Endothelial cell of umbilical vein (primary cell): ENCODE measurements around the gene DCDC1. TPM values are rescaled to one million over a fixed set of nuclear protein-coding genes. Genes with fewer than 3 reads are reported as not detected.

Experiments used
- BruUV-seq: library from RNA; stranded (reverse); fragments of 400-500 nt; replicated peaks from 2 replicates; lab custom pipeline; 2021; lab: Mats Ljungman, UMichigan
- CTCF ChIA-PET: fragments of 300-600, 350-600 bp; sonication (Branson Sonifier 250); formaldehyde crosslinking; loops from one replicate; lab custom pipeline; 2021; ENCODE audit warnings: antibody characterized with exemption, inconsistent platforms; lab: Charles Lee
- POLR2A ChIA-PET: fragments of 300-600, 350-600 bp; sonication (Branson Sonifier 250); formaldehyde crosslinking; loops from one replicate; lab custom pipeline; 2021; ENCODE audit warnings: antibody characterized with exemption, inconsistent platforms; lab: Charles Lee
- DNase-seq: peaks from one replicate; pipeline ENCODE4 v3.0.0-alpha.2; 2011; ENCODE audit warnings: low read depth, low spot score
- FAIRE-seq: peaks from 2 replicates; lab custom pipeline; 2011; peaks lifted over from hg19 to GRCh38; lab: Jason Lieb, UNC
- H2AFZ ChIP-seq: 2 replicates; pipeline ENCODE4 v1.6.0; 2012; ENCODE audit warnings: low read depth, low read length, control low read depth, inconsistent platforms
- H3K27ac ChIP-seq: 2 replicates; pipeline ENCODE4 v1.5.1; 2011; ENCODE audit warnings: low read depth, mild to moderate bottlenecking, control low read depth, low read length, moderate library complexity; ENCODE audit not compliant: insufficient read depth
- H3K27me3 ChIP-seq, 2 experiments: 2 replicates each; pipeline versions ENCODE4 v1.6.0 to v1.6.1; 2011; ENCODE audit warnings: low read length in 2 of 2, mixed read lengths in 1 of 2; ENCODE audit not compliant: control insufficient read depth in 2 of 2, insufficient read depth in 2 of 2
- H3K36me3 ChIP-seq, 2 experiments: 2 replicates in 1 of 2; 3 replicates in 1 of 2; pipeline ENCODE4 v1.5.1; 2011; ENCODE audit warnings: low read length in 2 of 2, mild to moderate bottlenecking in 1 of 2, moderate library complexity in 1 of 2; ENCODE audit not compliant: control insufficient read depth in 2 of 2, insufficient read depth in 2 of 2; ENCODE audit errors: extremely low read depth in 1 of 2
- H3K4me1 ChIP-seq: 3 replicates; pipeline ENCODE4 v1.5.1; 2011; ENCODE audit warnings: mild to moderate bottlenecking, low read length; ENCODE audit not compliant: control insufficient read depth, insufficient read depth; ENCODE audit errors: extremely low read depth
- H3K4me2 ChIP-seq: 2 replicates; pipeline ENCODE4 v1.6.1; 2011; ENCODE audit warnings: low read length, control low read depth, mixed read lengths; ENCODE audit not compliant: insufficient read depth
- H3K4me3 ChIP-seq, 3 experiments: fragments of 200-600 bp in 1 of 3; sonication (generic), shearing (Covaris generic) in 1 of 3; replicated peaks in 1 of 3; 2 replicates each; pipeline ENCODE4 v1.5.1; 2011 to 2016; ENCODE audit warnings: control low read depth in 3 of 3, low read length in 3 of 3, mild to moderate bottlenecking in 2 of 3, inconsistent platforms in 1 of 3, low read depth in 1 of 3, moderate library complexity in 1 of 3; ENCODE audit not compliant: insufficient read depth in 1 of 3
- H3K79me2 ChIP-seq: 2 replicates; pipeline ENCODE4 v1.6.0; 2012; ENCODE audit warnings: low read length, inconsistent platforms; ENCODE audit not compliant: control insufficient read depth, insufficient read depth
- H3K9ac ChIP-seq: replicated peaks from 2 replicates; pipeline ENCODE3; 2011; ENCODE audit warnings: low read length, control low read depth; ENCODE audit not compliant: insufficient read depth; ENCODE audit errors: extremely low read depth
- H3K9me1 ChIP-seq: replicated peaks from 3 replicates; pipeline ENCODE4 v1.6.0; 2011; ENCODE audit warnings: mild to moderate bottlenecking, low read length; ENCODE audit not compliant: control insufficient read depth, insufficient read depth; ENCODE audit errors: extremely low read depth
- H3K9me3 ChIP-seq: replicated peaks from 2 replicates; pipeline ENCODE4 v1.5.1; 2012; ENCODE audit warnings: low read length, inconsistent platforms; ENCODE audit not compliant: control insufficient read depth, insufficient read depth
- H4K20me1 ChIP-seq: replicated peaks from 2 replicates; pipeline ENCODE3; 2011; ENCODE audit warnings: mild to moderate bottlenecking, low read length; ENCODE audit not compliant: control insufficient read depth, insufficient read depth; ENCODE audit errors: extremely low read depth
- EZH2 ChIP-seq: IDR thresholded peaks from 2 replicates; pipeline ENCODE4 v1.6.1; 2012; ENCODE audit warnings: borderline replicate concordance, low read depth, mild to moderate bottlenecking, moderate library complexity, low read length, inconsistent platforms; ENCODE audit not compliant: severe bottlenecking
- FOS ChIP-seq: IDR thresholded peaks from 2 replicates; pipeline ENCODE4 v1.6.1; 2011; ENCODE audit warnings: mild to moderate bottlenecking, low read length, moderate library complexity, borderline replicate concordance; ENCODE audit not compliant: insufficient read depth
- GATA2 ChIP-seq: IDR thresholded peaks from 2 replicates; pipeline ENCODE4 v1.7.0; 2011; ENCODE audit warnings: low read depth, mild to moderate bottlenecking, moderate library complexity, mixed read lengths, low read length; ENCODE audit not compliant: insufficient read length, insufficient read depth
- JUN ChIP-seq: IDR thresholded peaks from 2 replicates; pipeline ENCODE4 v1.6.1; 2011; ENCODE audit warnings: borderline replicate concordance, low read depth; ENCODE audit not compliant: insufficient read length, insufficient read depth
- MYC ChIP-seq: IDR thresholded peaks from one replicate; pipeline ENCODE4 v1.6.1; 2011; ENCODE audit warnings: mild to moderate bottlenecking, low read depth, low read length
- POLR2A ChIP-seq: IDR thresholded peaks from 2 replicates; pipeline ENCODE4 v1.6.1; 2012; ENCODE audit warnings: low read depth, mild to moderate bottlenecking, control low read depth, low read length
- POLR2AphosphoS5 ChIP-seq: IDR thresholded peaks from 2 replicates; pipeline ENCODE4 v1.6.1; 2012; ENCODE audit warnings: low read depth, mild to moderate bottlenecking, control low read depth, low read length, moderate library complexity; ENCODE audit not compliant: insufficient read depth
- dilution Hi-C: fragments of 300-500 bp; cut with MboI; formaldehyde crosslinking; loops from one replicate; pipeline ENCODE4 v1.15.0; 2019; ENCODE audit warnings: low sequenced_read_pairs; ENCODE audit not compliant: extremely low pct_ligation_motif_present
- intact Hi-C: fragments of 100-400 bp; cut with micrococcal nuclease; formaldehyde crosslinking; loops from one replicate; pipeline ENCODE4 v1.10.0; 2022
- polyA plus RNA-seq, 4 experiments: library from polyadenylated mRNA; depleted of rRNA in 3 of 4; stranded (reverse) in 3 of 4; unstranded in 1 of 4; fragments of >200 nt; gene quantifications; 2 replicates each; pipeline versions ENCODE4 v1.2.1 to v1.2.3, GENCODE V29; 2011 to 2012; ENCODE audit warnings: missing spikeins in 1 of 4
- total RNA-seq: library from RNA; stranded (reverse); gene quantifications from 2 replicates; pipeline ENCODE4 v1.2.3, GENCODE V29; 2021
- TF ChIP-seq, protein P1 (sequence below), 2 donors: IDR thresholded peaks; 1 replicate in 1 of 2; 2 replicates in 1 of 2; pipeline ENCODE4 v1.5.1; 2011; ENCODE audit warnings: low read length in 2 of 2, mild to moderate bottlenecking in 2 of 2, moderate library complexity in 2 of 2, control low read depth in 1 of 2, inconsistent platforms in 1 of 2, low read depth in 1 of 2; ENCODE audit not compliant: insufficient read depth in 1 of 2; ENCODE audit errors: extremely low read depth in 1 of 2
- TF ChIP-seq, protein P2 (sequence below): IDR thresholded peaks from 2 replicates; pipeline ENCODE4 v1.6.1; 2011; ENCODE audit not compliant: insufficient read depth, insufficient read length

Gene DCDC1
- total and polyA plus RNA-seq, 2 donors (not counting 3 experiments of a cell fraction or from before 2014, with no cell fraction given): 0.04 TPM; not detected in 1

DNA sequence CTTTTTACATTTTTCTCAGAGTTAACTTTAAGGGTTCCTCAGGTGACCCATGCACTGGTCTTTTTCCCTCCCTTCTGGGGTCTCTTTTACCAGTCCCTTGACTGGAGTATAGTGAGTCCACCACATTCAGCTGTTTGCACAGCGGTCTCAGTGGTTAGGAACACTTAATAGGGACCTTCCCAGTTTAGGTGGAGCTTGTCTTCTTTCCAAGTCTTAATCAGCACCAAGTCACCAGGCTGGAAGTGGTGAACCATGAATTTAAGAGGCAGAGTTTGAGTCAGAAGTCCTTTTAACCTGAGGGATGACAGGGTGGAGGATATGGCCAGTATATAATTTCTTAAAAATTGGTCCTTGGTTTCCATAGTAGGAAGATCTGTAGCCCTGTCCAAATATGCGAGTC lies 433.7 kb downstream of the DCDC1 start:
- intact Hi-C loops (no loop called here), dilution Hi-C loops (no loop called here)
- ChIA-PET CTCF (no interaction called here), POLR2A (no interaction called here)
- no peak overlapping the region for H2AFZ ChIP-seq
- no peaks in the 10 kb centered on the region for H3K9me1 ChIP-seq
- H4K20me1 ChIP-seq: no peaks in the 10 kb centered on the region
- H3K4me2 ChIP-seq: no peak overlapping the region
- H3K27me3 ChIP-seq: no peaks in the 10 kb centered on the region
- BruUV-seq: no TSS peak
- H3K27ac ChIP-seq: no peak overlapping the region
- no peak for TF ChIP-seq EZH2
- no peak for TF ChIP-seq FOS
- TF ChIP-seq, protein P1, sequence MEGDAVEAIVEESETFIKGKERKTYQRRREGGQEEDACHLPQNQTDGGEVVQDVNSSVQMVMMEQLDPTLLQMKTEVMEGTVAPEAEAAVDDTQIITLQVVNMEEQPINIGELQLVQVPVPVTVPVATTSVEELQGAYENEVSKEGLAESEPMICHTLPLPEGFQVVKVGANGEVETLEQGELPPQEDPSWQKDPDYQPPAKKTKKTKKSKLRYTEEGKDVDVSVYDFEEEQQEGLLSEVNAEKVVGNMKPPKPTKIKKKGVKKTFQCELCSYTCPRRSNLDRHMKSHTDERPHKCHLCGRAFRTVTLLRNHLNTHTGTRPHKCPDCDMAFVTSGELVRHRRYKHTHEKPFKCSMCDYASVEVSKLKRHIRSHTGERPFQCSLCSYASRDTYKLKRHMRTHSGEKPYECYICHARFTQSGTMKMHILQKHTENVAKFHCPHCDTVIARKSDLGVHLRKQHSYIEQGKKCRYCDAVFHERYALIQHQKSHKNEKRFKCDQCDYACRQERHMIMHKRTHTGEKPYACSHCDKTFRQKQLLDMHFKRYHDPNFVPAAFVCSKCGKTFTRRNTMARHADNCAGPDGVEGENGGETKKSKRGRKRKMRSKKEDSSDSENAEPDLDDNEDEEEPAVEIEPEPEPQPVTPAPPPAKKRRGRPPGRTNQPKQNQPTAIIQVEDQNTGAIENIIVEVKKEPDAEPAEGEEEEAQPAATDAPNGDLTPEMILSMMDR (IDR thresholded peaks at IDR 0.05; ENCODE audit: extremely low read depth in 1 of 2, insufficient read depth in 1 of 2, low read depth in 1 of 2, low read length in 2 of 2): no peak
- TF ChIP-seq POLR2A: no peak
- TF ChIP-seq JUN: no peak
- TF ChIP-seq MYC: no peak
- no peak for TF ChIP-seq POLR2AphosphoS5
- TF ChIP-seq, protein P2, sequence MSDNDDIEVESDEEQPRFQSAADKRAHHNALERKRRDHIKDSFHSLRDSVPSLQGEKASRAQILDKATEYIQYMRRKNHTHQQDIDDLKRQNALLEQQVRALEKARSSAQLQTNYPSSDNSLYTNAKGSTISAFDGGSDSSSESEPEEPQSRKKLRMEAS: no peak
- no peak for TF ChIP-seq GATA2
- no peak overlapping the region for H3K4me3 ChIP-seq
- no peak overlapping the region for H3K9ac ChIP-seq
- peaks cover 3% of the 10 kb centered on the region for H3K9me3 ChIP-seq
- no peaks in the 10 kb centered on the region for H3K36me3 ChIP-seq
- no peaks in the 10 kb centered on the region for H3K4me1 ChIP-seq
- H3K79me2 ChIP-seq: no peaks in the 10 kb centered on the region
- DNase-seq (no peak), FAIRE-seq (no peak)
